Vagina (tissue), 2 donors: Measurements from ENCODE around the gene ABCA2. TPM values are rescaled to one million over a fixed set of nuclear protein-coding genes. Genes with fewer than 3 reads are reported as not detected.

ENCODE experiments used
- DNase-seq, 2 donors: peaks; one replicate each; pipeline ENCODE4 v3.0.0-alpha.2; 2017; ENCODE audit errors: extremely low spot score in 2 of 2
- H3K27ac ChIP-seq: fragments of 200-600 bp; sonication (generic); one replicate; pipeline ENCODE4 v1.5.1; 2019
- H3K27me3 ChIP-seq: fragments of 200-600 bp; sonication (generic); one replicate; pipeline ENCODE4 v1.5.1; 2019
- H3K36me3 ChIP-seq, 2 donors: fragments of 200-600 bp; sonication (generic); one replicate each; pipeline ENCODE4 v1.5.1; 2017 to 2019
- H3K4me1 ChIP-seq: fragments of 200-600 bp; sonication (generic); one replicate; pipeline ENCODE4 v1.5.1; 2019
- H3K4me3 ChIP-seq, 2 donors: fragments of 200-600 bp; sonication (generic); 1 replicate in 1 of 2; 2 replicates in 1 of 2; pipeline ENCODE4 v1.5.1; 2016 to 2019
- H3K9me3 ChIP-seq: fragments of 200-600 bp; sonication (generic); one replicate; pipeline ENCODE4 v1.5.1; 2019
- CTCF ChIP-seq, 3 experiments: fragments of 450-650 bp in 2 of 3; fragments of 200-600 bp in 1 of 3; sonication (generic) in 1 of 3; IDR thresholded peaks; one replicate each; pipeline ENCODE4 v1.5.1; 2017 to 2019; ENCODE audit warnings: antibody characterized with exemption in 3 of 3, mild to moderate bottlenecking in 2 of 3, moderate library complexity in 2 of 3
- POLR2A ChIP-seq, 2 donors: fragments of 450-650 bp; IDR thresholded peaks; one replicate each; pipeline ENCODE4 v1.6.1; 2017; ENCODE audit warnings: antibody characterized with exemption in 2 of 2, mild to moderate bottlenecking in 2 of 2, moderate library complexity in 2 of 2
- POLR2AphosphoS5 ChIP-seq, 2 donors: sonication (generic); formaldehyde crosslinking; IDR thresholded peaks; one replicate each; pipeline ENCODE4 v1.9.0; 2017; ENCODE audit warnings: antibody characterized with exemption in 2 of 2, mild to moderate bottlenecking in 2 of 2, low read depth in 1 of 2; ENCODE audit not compliant: insufficient read depth in 1 of 2
- intact Hi-C: fragments of 100-400 bp; cut with DNase I; formaldehyde crosslinking; loops from one replicate; pipeline ENCODE4 v1.15.1; 2023
- total RNA-seq: library from RNA; depleted of rRNA; stranded (reverse); fragments of >200 nt; gene quantifications from one replicate; pipeline ENCODE4 v1.2.3, GENCODE V29; 2016

The ABCA2 gene
- total RNA-seq, 1 donor from 2014 or later, result 44.0 TPM

DNA sequence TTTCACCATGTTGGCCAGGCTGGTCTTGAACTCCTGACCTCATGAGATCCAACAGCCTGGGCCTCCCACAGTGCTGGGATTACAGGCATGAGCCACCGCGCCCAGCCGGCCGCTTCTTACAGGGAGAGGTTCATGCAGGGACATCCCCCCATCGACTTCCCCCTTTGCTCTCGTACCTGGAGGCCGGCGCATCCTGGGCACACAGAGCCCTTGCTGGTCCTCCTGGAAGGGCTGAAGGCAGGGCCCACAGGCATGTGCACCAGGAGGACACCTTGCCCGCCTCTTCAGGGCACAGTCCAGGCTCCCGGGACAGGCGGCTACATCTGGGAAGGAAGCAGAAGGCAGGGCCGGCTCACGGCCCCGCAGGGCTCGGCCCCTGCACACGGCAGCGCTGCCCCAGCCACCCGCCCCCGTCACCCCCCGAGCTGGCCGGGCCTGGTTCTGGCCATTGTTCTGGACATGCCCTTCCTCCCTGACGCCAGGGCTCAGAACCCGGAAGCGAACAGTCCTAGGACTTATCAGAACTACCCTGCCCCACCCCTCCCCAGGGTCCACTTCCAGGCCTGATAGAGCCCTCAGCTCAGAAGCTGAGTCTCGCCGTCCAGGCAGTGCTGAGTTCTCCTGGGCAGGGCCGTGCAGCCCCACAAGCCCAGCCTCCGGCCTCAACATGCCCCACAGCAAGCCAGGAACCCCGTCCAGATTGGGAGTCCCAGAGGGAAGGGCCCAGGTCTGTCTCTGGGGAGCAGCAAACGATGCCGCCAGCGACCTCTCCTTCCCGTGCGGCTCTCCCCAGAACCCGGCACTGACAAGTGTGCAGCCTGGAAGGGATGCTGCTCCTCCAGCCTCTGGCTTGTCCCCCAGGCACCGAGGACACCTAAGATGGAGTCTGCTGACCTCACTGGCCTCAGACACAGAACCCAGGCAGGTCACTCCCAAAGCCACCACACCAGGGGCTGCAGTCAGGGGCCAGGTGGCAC, 15.0 kb upstream of the ABCA2 start:
- Histone ChIP-seq H3K27ac (no peak overlapping the region), H3K4me3 (peak overlapping the region; percentile 48 to 63), H3K27me3 (no peaks in the 10 kb centered on the region), H3K4me1 (peaks cover 30% of the 10 kb centered on the region), H3K9me3 (no peaks in the 10 kb centered on the region), H3K36me3 (peaks cover 0 to 7% of the 10 kb centered on the region in 2 donors)
- intact Hi-C loops, result no loop called here
- no peak for DNase-seq
- TF ChIP-seq POLR2AphosphoS5 (IDR thresholded peaks at IDR 0.05; ENCODE audit: insufficient read depth in 1 of 2, low read depth in 1 of 2), result no peak
- no peak for TF ChIP-seq POLR2A (IDR thresholded peaks at IDR 0.05)
- TF ChIP-seq CTCF (IDR thresholded peaks at IDR 0.05), result no peak

GRCh38 chr9:137041124-137041523, 13.1 kb upstream of the ABCA2 start:
- Histone ChIP-seq H3K9me3 (no peaks in the 10 kb centered on the region), H3K4me3 (peak overlapping the region in 1 of 2 donors; percentile 10), H3K36me3 (peaks cover 0 to 7% of the 10 kb centered on the region in 2 donors), H3K27ac (no peak overlapping the region), H3K27me3 (no peaks in the 10 kb centered on the region), H3K4me1 (peaks cover 22% of the 10 kb centered on the region)
- TF ChIP-seq CTCF (IDR thresholded peaks at IDR 0.05) (no peak), POLR2AphosphoS5 (IDR thresholded peaks at IDR 0.05; ENCODE audit: insufficient read depth in 1 of 2, low read depth in 1 of 2) (no peak), POLR2A (IDR thresholded peaks at IDR 0.05) (no peak)
- intact Hi-C loops, result no loop called here
- no peak for DNase-seq

- no peak overlapping the region for H3K27ac ChIP-seq
- intact Hi-C loops, result no loop called here
- peaks cover 0 to 7% of the 10 kb centered on the region in 2 donors for H3K36me3 ChIP-seq
These were observed 12.5 kb upstream of the ABCA2 start for GRCh38 chr9:137040568-137040967.

DNA sequence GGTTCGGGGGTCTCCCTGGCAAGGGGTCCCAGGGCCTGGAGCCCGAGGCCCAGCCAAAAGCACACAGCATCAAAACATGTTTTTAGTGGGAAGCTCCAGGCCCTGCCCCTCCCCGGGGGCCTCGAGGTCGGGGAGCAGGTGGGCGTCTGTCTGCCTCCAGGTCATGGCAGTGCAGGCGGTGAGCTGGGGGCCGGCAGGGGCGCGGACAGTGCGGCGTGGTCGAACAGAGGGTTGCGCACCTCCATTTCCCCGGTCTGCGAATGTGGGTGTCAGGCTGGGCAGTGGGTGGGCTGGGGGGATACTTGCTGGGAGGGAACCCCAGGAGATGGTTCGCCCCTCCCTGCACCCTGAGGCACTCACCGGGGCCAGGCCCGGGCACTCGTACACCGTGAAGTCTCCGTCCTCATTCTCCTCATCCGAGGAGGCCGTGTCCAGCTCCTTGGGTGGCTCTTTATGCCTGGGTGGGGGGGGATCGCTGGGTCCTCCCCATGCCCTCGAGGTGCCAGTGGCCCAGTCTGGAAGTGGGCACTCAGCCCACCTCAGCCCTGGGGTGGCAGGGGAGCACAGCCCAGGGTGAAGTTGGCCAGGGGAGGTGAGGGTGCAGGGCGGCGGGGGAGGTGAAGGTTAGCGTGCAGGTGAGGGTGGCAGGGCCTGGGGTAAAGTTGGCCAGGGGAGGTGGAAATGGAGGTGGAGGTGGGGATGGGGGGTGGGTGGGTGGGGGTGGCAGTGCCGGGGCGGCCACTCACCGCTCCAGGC, 11.8 kb upstream of the ABCA2 start:
- DNase-seq, result no peak
- H3K36me3 ChIP-seq, result peaks cover 0 to 7% of the 10 kb centered on the region in 2 donors
- H3K27me3 ChIP-seq, result no peaks in the 10 kb centered on the region
- TF ChIP-seq POLR2AphosphoS5 (IDR thresholded peaks at IDR 0.05; ENCODE audit: insufficient read depth in 1 of 2, low read depth in 1 of 2) (no peak), POLR2A (IDR thresholded peaks at IDR 0.05) (no peak), CTCF (IDR thresholded peaks at IDR 0.05) (no peak)
- no peak overlapping the region for H3K27ac ChIP-seq
- intact Hi-C loops, result no loop called here
- no peak overlapping the region for H3K4me3 ChIP-seq
- H3K9me3 ChIP-seq, result no peaks in the 10 kb centered on the region
- H3K4me1 ChIP-seq, result peaks cover 22% of the 10 kb centered on the region

More at GRCh38 chr9:137040568-137040967, 12.5 kb upstream of the ABCA2 start:
- TF ChIP-seq CTCF (IDR thresholded peaks at IDR 0.05), result no peak
- TF ChIP-seq POLR2A (IDR thresholded peaks at IDR 0.05), result no peak
- no peak for TF ChIP-seq POLR2AphosphoS5 (IDR thresholded peaks at IDR 0.05; ENCODE audit: insufficient read depth in 1 of 2, low read depth in 1 of 2)
- Histone ChIP-seq H3K9me3 (no peaks in the 10 kb centered on the region), H3K27me3 (no peaks in the 10 kb centered on the region), H3K4me1 (peaks cover 21% of the 10 kb centered on the region), H3K4me3 (no peak overlapping the region)
- no peak for DNase-seq
